SIG-M5 (cell line): Measurements from ENCODE around the gene THBS3.
"Not testable (repeated sequence)": the region's sequence is repeated elsewhere in the genome, so short reads cannot be mapped to it uniquely, and the experiment has no call there.

Source experiments
- DNase-seq: peaks from one replicate; lab custom pipeline; 2025; lab: John Stamatoyannopoulos, UW

Gene THBS3

DNA sequence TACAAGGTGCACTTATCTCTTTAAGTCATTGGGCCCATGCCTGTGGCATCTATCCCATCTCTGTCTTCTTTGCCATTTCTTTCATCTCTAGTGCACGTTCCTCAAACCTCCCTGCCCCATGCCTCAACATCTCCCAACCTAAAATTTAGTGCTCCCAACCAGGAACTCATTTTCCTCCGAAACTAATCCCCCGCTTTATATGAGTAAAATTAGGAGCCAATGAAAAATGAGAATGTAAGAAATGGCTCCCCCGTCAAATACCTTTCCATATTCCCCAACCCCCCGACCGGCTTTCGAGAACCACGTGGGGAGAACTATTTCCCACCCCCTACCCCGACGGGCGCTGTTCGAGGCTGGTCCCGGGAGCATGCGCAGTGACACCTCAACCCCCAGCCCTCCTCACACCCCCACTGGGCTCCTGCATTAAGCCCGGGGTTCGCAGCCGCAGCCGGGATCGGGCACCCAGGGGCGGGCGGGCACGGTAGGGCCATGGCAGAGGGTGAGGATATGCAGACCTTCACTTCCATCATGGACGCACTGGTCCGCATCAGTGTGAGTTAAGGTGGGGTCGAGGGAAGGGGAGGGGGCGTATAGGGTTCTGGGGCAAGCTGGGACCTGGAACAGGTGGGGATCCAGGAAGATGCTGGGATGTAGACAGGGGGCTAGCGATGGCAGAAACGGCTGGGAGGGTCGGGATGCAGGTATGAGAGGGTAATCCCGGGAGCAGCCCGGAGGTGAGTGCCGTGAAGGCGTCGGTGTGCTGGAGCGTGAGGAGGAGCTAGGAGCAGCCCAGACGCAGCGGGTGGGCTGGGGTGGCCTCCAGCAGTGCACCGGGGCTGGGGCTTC is 34.0 kb downstream of the THBS3 start, which contains the start of gene TRIM46:
TRIM46 (plus strand) TSS at position 372 of the 846 bp plus-strand sequence; CDS start at position 490, 118 bp downstream.
- no peak for DNase-seq

- DNase-seq, result peak; percentile 94
Observed at GRCh38 chr1:155172732-155173477, 34.8 kb downstream of the THBS3 start, which contains the start of gene KRTCAP2. Gene KRTCAP2 (minus strand): TSS chr1:155173304. CDS start chr1:155173224, 80 bp downstream.

DNA sequence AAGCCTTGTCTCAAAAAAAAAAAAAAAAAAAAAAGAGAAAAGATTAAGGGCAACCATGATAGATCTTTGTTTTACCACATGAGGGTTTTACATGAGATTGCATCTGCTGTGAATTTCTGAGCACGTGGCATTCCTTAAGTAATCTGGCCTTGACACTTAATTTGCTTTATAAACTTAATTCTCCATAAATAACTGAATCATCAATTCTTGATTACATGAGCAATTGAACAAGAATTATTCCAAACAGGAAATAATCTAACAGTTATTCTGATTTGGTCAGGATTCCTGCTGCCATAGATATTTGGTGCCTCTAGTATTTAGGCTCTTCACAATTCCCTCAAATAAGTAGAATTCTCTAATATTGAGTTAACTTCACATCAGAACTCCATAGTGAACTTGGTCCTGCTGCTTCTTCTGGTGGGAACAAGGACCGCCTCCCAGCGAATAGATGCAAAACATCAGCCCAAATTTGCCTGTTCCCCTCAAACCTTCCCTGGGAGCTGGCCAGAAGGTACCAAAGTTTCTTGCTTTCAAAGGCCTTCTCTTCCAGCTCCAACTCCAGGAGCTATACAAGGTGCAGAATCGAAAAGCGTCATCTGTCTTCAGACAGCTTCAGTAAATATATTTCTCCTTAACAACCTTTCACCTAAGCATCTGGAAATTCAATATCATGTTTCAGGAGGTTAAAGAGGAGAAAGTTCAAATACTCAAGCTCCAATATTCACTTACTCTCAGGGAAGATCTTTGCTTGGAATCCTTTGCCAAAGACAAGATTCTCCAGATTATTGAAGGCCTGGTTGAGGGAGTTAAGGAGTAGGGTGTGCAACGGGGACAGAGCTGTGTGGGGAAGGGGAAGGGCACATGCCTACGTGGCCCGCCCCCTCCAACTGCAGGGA is 35.6 kb downstream of the THBS3 start:
- no peak for DNase-seq

GRCh38 chr1:155170806-155171205 is 36.9 kb downstream of the THBS3 start:
- no peak for DNase-seq

DNA sequence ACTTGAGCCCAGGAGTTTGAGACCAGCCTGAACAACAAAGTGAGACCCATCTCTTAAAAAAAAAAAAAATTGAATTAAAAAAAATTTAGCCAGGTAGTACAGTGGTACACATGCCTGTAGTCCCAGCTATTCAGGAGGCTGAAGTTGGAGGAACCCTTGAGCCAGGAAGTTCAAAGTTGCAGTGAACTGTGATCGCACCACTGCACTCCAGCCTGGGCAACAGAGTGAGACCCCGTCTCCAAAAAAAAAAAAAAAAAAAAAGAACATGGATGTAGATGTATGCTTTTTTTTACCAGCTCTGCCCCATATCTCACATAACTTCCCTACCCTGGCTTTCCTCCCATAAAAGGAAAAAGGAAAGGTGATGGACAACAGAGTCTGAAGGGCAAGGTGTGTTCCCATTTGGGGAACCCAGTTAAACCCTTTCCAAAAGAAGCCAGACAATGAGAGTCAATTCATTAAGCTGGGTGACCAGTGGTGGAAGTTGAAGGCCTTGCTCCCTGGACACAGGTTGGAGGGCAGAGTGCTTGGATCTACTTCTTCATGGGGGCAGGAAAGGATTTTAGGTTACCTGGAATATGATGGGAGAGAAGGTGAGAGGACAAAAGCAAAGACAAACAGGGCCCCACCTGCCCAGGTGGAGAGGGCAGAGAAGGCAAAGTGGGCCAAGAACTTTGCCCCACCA is 37.5 kb downstream of the THBS3 start:
- DNase-seq, result no peak

GRCh38 chr1:155169541-155169940 is 38.2 kb downstream of the THBS3 start:
- DNase-seq, result no peak

- DNase-seq, result no peak
Observed at GRCh38 chr1:155168456-155169210, 39.1 kb downstream of the THBS3 start.

- not testable (repeated sequence) for DNase-seq
Observed at GRCh38 chr1:155168105-155168445, 39.6 kb downstream of the THBS3 start.

DNA sequence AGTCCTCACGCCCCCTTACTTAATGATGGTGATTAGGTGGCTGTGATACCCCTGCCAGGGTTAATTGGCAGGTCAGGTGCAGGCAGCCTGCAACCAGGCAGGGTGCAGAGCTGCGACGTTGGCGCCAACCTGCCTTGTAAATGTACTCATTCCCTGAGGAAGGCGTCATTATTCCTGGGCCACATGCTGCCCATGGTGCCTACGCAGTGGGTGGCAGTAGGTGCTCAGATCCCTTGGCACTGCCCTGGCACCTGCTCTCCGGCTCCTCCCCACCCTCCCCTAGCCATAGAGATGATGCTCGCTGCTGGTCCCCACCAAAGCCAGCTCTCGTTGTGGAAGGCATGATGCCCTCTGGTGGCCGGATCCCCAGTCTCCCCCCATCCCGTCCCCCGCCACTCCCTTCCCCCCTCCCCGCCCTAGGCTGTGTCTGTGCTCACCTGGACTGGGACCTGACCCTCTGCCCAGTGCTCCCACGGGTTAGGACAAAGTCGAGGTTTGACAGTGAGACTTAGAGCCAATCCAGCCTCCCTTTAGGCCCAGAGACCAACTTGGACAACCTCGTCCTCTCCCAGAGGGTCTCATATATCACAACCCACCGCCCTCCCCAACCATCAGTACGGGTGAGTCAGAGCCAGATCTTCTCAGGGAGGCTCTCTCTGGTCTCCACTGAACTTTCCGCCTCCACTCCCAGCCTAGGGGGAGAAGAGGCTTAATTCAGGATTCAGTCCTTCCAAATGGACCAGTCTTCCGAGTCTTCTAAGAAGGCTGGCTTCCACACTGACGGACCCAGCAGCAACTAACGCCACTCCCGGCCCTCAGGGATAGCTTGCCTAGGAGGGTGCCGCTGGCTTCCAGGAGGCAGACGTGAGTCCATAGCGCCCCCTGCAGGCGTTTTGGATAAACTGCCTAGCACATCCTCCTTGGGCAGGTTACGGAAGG is 40.3 kb downstream of the THBS3 start:
- DNase-seq, result peak; percentile 37

GRCh38 chr1:155166471-155167165 is 41.1 kb downstream of the THBS3 start:
- DNase-seq, result no peak

DNA sequence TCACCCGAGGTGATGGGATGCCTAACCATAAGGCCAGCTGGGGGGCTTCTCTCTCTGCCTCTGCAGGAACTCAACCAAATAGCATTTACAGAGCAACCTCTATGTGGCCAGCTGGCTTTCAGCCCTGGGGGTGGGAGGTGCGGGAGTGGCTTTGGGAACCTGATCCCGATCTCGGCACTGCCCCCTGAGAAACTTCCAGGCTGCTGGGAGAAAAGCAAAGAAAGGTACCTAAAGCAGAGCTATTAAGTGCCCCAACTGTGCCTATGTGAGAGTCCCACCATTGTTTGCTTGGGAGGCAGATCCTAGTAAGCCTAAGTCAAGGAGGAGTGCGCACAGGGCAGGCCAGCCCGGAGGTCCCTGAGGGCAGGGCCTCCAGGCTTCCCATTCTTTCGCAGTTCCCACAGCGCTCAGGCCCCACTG is 41.6 kb downstream of the THBS3 start:
- DNase-seq, result no peak

- not testable (repeated sequence) for DNase-seq
Observed at GRCh38 chr1:155164625-155165024, 43.1 kb downstream of the THBS3 start.

- not testable (repeated sequence) for DNase-seq
Observed at GRCh38 chr1:155163785-155164184, 43.9 kb downstream of the THBS3 start.

DNA sequence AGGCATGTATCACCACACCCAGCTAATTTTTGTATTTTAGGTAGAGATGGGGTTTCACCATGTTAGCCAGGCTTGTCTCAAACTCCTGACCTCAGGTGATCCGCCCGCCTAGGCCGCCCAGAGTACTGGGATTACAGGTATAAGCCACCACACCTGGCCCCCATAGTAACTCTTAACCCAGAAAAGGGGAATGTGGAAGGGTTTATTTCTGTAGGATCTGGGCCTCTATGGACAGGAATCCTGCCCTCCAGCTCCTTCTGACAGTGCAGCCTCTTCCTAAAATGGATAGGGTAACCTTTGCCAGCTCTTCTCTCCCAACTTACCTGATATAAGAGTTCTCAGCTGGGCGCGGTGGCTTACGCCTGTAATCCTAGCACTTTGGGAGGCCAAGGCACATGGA is 45.1 kb downstream of the THBS3 start:
- DNase-seq, result not testable (repeated sequence)

GRCh38 chr1:155160128-155160527 is 47.6 kb downstream of the THBS3 start:
- no peak for DNase-seq

- DNase-seq, result no peak
Observed at GRCh38 chr1:155158991-155159390, 48.7 kb downstream of the THBS3 start.

DNA sequence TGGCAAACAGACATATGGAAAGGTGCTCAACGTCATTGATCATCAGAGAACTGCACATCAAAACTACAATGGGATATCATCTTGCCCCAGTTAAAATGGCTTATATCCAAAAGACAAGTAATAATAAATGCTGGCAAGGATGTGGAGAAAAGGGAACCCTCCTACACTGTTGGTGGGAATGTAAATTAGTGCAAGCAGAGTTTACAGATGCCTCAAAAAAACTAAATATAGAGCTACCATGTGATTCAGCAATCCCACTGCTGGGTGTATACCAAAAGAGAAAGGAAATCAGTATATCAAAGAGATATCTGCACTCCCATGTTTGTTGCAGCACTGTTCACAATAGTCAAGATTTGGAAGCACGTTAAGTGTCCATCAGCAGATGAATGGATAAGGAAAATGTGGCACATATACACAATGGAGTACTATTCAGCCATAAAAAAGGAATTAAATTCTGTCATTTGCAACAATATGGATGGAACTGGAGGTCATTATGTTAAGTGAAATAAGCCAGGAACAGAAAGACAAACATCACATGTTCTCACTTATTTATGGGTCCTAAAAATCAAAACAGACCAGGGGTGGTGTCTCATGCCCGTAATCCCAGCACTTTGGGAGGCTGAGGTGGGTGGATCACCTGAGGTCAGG is 51.6 kb downstream of the THBS3 start:
- not testable (repeated sequence) for DNase-seq
